HG03039 (cell line): ENCODE data around the gene ADD2.

ENCODE experiments used
- ATAC-seq: cut with Tn5 transposase; IDR thresholded peaks from one replicate; pipeline ENCODE4 v1.9.1; 2021; ENCODE audit warnings: mild to moderate bottlenecking, moderate library complexity; ENCODE audit not compliant: unreplicated experiment

ADD2 gene

DNA sequence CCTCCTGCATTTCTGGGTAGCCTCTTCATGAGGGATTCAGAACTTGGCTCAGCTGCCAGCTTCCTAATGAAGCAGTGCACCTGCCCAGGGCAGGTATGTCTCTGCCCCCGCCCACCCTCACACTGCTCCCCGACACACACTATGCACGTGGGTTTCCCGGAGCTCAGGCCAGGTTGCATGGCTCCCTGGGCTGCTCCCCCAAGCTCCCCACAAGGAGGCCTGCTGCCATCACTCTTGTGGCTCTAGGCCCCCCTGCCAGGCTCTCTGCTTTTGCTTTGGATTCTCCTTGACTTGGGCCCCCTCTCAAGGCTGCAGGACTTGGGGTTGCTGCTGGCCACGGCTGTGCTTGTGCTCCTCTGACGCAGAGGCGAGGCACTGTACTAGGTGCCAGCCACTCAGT, 43.6 kb downstream of the ADD2 start:
- ATAC-seq = no peak

DNA sequence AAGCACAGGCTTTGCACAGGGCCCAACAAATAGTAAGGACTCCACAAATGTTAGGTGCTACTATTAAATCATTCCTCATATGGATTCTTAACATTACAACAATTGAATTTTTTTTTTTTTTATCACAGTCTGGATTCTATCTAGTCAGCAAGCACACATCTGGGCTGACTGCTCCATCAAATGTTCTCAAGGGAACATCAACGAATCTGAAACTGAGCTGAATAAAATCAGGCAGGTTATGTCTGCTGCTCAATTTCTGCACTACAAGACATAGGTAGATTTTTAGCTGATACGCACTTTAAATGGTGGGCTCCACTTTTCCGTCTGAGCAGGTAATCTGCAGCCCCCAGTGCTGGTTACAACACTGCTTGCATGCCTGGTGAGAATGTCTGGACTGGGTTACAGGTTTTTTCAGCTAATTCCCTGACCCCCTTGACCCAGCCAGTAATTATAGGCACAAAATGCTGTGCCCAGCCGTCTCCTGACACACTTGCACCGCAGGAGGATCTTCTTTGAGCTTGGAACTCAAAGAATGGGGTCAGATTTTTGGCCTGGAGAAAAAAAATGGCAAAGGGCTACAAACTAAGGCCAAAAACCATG, 44.6 kb downstream of the ADD2 start:
- no peak for ATAC-seq

DNA sequence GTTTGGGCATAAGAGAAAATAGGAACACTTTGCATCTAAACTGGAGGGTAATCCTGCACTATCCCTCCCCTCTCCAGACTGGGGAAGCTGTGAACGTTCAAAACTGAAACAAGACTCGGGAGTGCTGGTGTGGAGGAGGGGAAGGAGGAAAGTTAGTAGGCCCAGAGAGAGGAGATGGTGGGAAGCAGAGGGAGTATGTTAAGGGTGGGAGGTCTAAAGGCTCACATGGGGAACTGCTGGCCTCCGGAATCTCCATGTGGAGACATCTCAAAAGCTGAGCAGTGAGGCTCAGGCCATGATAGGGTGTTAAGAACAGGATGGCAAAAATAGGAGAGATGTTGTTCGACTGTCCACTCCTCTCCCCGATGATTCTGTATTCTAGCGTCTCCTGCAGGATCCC, 47.9 kb downstream of the ADD2 start:
- ATAC-seq = no peak

DNA sequence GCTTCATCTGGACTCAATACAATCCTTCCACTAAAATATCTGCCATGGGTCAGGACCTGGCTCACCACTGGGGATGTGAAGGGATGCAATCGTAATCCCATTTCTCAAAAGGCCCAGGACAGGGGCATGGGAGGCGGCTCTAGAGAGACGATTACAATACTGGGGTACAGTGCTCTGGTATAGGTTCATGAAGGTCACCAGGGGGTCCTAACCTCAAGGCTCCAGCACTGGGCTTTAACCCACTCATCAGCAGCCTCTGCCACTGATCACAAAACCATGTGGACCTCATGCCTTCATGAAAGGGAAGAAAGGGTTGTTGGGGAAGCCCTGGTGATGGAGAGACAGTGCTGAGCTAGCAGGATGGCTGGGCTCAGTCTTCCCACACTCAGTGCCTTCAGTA, 48.8 kb downstream of the ADD2 start:
- ATAC-seq = no peak

DNA sequence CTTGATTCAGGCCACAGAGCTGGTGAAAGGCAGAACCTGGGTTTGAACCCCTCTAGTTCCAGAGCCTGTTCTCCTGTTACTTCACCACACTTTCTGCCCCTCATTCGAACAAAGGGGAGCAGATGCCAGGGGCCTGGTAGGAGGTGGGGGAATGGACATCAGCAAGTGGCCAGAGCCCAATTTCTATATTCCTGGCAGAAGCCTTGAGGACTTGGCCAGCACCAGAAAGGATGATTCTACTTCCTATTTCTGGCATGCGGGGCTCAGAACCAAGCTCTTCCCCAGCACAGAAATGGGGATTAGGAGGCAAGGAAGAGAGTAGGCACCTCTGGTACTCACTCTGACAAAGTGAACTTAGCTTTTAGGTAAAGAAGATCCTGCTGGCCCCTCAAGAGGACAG, 49.3 kb downstream of the ADD2 start:
- ATAC-seq = no peak

DNA sequence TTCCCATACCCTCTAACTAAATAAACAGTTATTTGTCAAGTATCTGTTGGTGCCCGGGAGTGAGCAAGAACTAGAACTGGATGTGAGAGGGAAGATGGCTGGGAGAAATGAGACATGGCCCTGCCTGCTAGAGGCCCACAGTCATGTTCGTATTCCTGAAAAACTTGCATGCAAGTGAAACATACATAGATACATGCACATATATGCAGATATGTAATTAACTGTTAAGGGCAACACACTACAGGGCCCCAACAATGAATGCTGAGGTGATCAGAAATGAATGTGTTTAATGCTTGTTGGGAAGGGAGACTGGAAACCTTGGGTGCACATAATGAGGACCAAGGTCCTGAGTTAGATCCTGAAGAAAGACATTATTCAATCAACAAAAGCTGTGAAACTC, 49.8 kb downstream of the ADD2 start:
- no peak for ATAC-seq

DNA sequence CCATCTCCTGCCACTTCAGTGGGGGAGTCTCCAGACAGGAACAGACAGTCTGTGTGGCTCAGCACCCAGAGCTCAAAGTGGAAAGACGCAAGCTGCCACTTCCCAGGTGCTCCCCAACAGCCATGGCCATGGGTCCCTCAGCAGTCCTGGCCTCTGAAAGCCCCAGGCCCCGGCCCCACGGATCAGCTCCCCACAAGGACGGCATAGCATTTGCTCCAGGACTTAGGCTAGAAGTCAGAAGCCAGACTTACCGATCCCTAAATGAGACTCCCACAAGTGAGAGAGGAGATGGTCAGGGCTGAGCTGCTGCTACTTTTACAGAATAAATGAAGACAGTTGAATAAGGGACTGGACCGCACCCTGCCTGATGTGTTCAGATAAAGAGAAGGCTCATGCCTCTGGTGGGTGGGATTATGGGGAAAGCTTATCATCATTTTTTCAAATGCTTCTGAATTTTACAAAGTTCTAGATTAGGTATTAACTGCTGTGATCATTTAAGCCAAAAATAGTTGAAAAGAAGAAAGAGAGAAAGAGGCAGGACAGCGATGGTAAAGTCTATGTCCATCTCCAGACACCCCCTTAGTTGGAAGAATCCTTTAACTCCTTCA, 50.5 kb downstream of the ADD2 start:
- ATAC-seq = no peak

DNA sequence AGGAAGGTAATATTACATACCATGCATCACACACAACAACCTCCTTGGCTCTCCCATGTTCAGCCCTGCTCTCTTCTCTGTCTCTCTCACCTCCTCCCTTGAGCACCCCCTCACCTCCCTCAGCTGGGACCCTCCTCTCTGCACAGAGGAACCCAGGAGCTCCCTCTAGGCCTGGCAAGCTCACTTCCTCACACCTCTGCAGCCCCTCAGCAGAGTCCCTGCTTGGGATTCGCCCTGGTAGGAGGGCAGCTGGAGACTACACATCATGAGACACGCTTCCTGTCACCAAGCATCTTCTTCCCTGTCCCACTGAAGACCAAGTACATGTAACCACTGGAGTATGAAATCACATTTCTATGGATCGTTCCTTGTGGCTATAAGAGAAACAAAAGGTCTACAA, 51.0 kb downstream of the ADD2 start:
- no peak for ATAC-seq

DNA sequence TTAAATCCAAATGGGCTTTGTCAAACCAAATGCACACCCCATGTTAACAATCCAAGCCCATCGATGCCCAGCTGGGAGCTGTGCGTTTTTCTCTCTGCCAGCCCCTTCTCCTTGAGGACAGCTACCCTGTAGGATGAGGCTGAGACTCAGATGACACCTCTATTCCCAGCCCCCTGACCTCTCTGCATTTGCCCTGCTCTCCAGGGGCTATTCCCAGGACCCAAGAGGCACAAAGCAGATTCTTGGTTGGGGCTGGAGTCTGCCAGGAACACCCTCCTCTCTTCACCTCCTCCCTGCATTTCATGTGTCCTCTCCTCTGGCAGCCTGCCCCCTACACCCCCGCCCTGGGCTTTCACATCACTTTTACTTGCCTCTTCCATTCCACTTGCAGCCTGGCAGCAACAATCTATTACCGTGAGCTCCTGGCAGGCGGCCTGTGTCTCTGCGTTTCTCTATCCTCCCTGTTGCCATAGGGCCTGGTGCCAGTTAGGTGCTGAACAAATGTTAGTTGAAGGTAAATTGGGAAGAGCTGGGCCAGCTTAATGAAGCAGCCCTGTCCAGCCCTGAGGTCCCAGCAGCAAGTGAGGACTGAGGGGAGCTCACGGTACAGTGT, 51.8 kb downstream of the ADD2 start:
- no peak for ATAC-seq

DNA sequence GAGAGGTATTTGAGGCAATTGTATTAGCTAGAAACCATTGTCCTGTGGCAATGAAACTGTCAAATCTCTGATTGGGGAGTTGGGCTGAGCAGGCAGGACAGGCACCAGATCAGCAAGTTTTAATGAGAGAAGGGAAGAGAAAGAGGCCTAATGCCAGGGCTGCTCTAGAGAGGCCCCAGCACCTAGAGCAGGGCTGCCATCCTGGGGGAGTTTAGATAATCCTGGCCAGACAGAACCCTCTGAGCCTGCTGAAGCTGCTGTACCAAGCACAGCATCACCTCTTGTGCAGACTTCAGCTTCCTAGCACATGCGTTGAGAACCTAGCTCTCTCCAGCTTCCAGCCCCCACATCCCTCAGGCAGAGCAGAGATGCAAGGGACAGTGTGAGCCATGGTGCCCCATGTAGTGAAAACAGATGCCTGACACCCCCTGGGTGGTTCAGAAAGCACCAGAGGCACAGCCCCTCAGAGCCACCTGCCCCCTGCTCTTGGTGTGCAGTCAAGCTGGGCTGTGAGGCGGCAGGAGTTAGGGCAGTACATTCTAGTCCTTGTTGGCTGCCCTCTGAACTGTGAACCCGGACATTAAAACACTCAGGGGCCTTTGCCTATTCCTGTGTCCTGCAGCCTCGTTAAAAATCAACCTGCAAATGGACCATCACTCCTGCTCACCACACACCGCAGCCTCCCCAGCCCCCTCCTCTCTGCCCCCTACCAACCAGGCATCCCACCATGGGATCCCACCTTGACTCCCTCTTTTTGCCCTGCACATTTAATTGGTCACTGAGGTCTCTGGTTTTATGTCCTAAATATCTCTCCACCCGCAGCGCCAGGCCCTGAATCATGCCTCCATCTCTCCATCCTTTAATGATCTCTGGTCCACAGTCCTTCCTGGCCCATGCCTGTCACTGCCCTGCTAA, 52.7 kb downstream of the ADD2 start:
- no peak for ATAC-seq

DNA sequence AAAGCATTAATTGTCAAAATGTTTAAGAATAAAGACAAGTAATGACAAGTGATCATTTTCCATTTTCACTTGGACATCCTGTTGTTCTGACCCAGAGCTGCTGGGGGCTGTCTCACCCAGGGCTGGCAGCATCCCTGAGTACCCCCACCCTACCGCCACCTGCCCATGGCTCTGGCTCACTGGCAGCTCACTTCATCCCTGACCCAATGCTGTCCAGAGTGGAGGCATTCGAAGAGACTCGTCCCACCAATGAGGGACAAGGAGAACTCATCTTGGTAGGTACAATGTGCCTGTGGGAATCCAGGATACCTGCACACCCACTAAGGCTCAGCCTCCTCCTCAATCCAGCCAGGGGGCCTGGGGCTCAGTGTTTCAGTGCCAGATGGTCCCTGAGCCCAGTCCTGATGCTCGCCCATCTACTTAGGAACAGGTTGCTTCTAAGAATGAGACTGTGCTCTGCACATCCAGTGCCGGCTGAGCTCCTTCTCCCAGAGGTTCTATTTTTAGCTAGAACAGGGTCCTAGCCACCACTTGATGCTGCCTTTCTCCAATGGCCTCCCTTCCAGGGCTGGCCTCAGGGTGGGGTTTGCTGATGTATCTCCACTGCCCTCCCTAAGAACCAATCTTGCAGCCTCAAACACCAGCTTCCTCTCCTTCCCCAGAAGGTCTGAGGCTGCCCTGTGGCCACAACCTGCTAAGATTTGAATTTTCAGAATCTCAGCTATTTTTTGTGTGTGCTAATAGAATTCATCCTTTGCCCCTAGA, 53.7 kb downstream of the ADD2 start:
- ATAC-seq = no peak

DNA sequence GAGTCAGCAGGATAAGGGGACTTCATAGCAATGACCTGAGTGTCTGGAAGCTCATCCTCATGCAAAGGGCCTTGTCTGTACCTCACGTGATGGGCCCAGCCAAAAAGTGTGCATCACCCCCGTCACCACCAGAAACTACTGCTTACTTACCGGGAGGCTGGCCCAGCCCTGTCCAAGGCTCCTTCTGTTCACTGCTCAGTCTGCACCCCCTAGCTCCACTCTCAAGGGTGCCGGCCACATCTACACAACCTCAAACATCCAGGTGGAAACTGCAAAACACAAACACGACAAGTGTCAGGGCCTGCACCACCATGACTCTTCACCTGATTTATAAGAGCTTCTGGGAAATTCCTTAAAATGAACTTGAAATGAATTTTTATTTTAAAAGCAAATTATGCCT, 55.1 kb downstream of the ADD2 start:
- no peak for ATAC-seq

DNA sequence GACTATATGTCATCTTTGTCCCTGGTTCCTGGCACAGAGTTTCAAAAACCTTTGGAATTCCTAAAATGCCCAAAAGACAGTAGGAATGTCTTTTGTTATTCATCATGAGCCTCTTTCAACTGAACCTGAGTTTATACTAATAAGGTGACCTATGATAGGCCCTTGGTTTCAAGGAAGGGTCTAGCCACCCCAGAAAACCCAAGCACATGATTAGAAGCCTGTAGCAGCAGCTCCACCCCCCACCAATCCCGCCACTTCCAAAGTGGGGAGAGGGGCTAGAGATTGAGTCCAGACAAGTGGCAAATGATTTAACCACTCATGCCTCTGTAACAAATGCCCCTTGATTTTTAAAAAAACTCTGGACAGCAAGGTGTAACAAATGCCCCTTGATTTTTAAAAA, 56.8 kb downstream of the ADD2 start:
- no peak for ATAC-seq

DNA sequence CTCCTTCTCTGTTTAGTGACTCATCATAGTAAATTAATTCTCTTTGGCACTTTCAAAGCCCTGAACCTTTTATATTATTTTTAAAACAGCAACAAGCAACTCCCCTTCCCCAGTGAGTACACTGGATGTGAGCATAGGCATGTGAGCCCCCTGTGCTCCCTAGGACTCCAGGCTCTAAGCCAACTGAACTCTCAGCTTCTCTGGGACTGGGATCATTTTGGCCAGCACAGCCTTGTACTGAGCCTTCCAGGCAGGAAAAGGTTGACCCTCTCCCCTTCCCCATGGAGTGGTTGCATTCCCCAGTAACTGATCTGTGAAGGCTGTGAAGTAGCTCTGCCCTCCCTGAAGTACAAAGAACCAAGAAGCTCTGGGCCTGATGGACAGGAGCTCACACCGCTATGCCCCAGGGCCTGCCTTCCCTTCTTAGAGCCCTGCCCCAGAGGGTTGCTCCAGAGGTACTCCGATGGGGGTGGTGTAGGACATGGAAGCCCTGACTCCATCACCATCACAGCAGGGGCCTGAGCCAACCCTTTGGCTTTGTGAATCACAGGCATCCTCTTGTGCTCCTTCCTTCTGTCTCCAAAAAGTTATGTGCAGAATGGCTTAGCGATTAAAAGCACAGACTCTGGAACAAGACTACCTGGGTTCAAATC, 57.8 kb downstream of the ADD2 start:
- no peak for ATAC-seq

DNA sequence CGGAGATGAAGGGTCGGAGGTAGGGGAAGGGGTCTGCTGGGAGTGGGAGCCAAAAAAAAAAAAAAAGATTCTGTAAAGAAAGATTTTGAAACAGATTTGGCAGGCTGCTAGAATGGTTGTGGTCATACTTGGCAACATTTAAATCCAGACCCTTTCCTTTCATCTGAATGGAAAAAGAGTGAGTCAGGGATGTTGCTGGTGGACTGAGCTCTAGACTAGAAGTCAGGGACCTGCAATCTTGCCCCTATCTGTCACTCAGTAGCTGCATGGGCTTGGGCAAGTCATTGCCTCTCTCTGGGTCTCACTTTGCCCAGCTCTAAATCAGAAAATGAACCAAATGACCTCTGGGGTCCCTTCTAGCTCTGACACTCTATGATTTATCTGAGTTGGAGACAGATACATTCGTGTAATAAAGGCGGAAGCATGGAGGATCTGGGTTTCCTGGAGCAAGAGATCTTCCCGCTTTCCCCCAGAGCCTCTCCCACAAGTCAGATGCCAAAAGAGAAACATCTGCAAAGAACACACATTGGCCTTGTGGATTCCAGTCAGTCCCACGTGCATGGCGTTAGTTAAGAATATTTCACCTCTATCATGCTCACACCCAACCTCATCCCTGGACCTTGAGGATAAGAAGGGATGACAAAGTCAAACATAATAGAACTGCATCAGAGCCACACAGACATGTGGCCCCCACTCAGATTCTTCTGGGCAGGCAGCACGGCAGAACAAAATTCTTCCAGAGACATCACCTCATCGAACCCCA, 58.5 kb downstream of the ADD2 start:
- ATAC-seq = no peak

DNA sequence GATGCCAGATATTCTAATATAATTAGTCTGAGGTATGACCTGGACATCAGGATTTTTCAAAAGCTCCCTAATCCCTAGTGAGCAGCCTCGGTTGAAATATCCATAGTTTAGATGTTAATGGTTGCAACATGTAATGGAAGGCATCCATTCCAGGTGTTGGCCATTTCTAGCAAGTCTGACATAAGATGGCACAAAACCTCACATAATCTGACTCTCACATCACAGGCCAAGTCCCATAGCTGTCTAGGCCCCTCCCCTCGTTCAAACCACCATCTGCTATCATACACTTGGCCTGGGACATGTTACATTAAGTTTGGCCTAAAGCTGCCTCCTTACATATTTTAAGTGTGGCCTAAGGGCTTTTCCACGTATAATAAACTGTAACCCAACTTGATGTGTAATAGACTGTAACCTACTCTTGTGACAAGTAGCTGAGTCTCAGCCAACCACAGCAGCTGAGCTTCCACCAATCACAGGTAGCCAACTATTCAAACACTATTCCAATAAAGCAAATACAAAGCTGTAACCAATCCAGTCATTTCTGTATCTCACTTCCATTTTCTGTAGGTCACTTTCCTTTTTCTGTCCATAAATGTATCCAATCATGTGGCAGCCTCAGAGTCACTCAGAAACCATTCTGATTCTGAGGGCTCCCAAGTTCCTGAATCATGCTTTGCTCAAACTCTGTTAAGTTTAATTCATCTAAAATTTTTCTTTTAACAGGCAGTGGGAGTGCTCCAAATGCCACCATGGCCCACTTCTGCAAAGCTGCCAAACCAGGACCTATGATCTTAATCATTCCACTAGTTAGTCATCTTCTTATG, 59.4 kb downstream of the ADD2 start:
- no peak for ATAC-seq

DNA sequence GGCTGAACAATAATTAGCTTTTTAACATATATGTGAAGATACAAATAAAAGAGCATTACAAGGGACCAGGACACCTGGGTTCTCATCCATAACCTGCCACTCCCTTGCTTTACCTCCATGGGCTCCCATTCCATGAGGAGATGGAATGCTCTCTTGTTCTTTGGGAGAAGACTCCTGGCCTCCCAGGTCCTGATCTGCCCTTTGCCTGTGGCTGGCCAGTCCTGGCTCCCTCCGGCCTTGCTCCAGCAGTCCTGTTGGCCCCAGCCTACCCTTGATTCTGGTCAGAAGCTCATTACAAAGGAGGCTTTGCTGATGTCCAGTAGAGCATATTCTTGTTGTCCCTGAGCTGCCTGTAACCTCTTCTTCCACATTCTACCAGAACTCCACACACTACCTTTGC, 60.3 kb downstream of the ADD2 start:
- no peak for ATAC-seq

DNA sequence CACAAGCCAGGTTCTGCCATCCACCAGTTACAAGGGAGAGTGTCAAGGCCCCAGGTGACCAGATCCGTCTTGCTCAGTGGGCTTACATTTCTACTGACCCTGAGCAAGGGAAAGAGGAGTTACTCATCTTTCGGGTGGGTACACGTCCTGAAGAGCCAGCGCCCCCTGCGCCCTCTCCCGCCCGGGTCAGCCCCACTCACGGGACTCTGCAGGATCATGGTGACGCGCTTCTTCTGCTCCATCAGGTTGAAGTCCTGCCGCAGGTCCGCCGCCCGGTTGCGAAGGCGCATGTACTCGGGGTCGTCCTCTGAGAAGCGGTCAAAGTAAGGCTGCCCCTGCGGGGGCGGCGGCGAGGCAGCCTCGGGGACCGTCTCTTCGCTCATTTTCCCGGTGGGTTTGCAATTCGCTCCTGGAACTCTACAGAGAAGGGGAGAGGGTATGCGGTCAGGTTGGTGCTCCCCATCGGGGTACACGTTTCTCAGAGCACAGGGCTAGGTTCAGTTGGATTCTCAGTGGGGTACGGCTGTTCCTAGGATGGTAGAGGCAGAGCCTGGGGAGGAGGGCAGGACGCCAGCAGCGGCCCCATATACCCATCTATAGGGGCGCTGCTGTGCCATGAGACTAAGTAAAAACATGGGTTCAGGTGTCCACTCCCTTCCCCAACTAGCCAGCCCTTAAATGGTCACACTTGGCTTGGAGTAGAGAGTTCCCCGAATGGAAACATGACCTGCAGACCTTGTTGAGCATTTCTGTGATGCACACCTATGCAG, 61.8 kb downstream of the ADD2 start:
- ATAC-seq = no peak
